Keratinocyte (primary cell): Measurements from ENCODE around the gene CMYA5. TPM values are rescaled to one million over a fixed set of nuclear protein-coding genes. Genes with fewer than 3 reads are reported as not detected.

Experiments used
- DNase-seq: peaks from one replicate; pipeline ENCODE4 v3.0.0-alpha.2; 2011; ENCODE audit warnings: low read depth, missing footprints, low spot score
- FAIRE-seq: peaks from 2 replicates; lab custom pipeline; 2011; peaks lifted over from hg19 to GRCh38; lab: Jason Lieb, UNC
- H2AFZ ChIP-seq: 2 replicates; pipeline ENCODE4 v1.6.0; 2012; ENCODE audit warnings: low read length, control low read depth, inconsistent platforms; ENCODE audit not compliant: control insufficient read depth
- H3K27ac ChIP-seq: 2 replicates; pipeline ENCODE4 v1.5.1; 2011; ENCODE audit warnings: low read length; ENCODE audit not compliant: control insufficient read depth, insufficient read depth
- H3K27me3 ChIP-seq: 3 replicates; pipeline ENCODE4 v1.6.0; 2011; ENCODE audit warnings: low read length; ENCODE audit not compliant: control insufficient read depth, insufficient read depth; ENCODE audit errors: extremely low read depth
- H3K36me3 ChIP-seq, 2 experiments: 2 replicates in 1 of 2; 3 replicates in 1 of 2; pipeline ENCODE4 v1.5.1; 2011; ENCODE audit warnings: low read length in 2 of 2, mild to moderate bottlenecking in 1 of 2; ENCODE audit not compliant: control insufficient read depth in 2 of 2, insufficient read depth in 2 of 2; ENCODE audit errors: extremely low read depth in 1 of 2
- H3K4me1 ChIP-seq: 3 replicates; pipeline ENCODE4 v1.5.1; 2011; ENCODE audit warnings: low read length; ENCODE audit not compliant: control insufficient read depth, insufficient read depth; ENCODE audit errors: extremely low read depth
- H3K4me2 ChIP-seq: 3 replicates; pipeline ENCODE4 v1.6.0; 2011; ENCODE audit warnings: low read depth, low read length; ENCODE audit not compliant: control insufficient read depth, insufficient read depth; ENCODE audit errors: extremely low read depth
- H3K4me3 ChIP-seq, 3 experiments: fragments of 200-600 bp in 1 of 3; sonication (generic) in 1 of 3; 2 replicates in 2 of 3; 3 replicates in 1 of 3; pipeline ENCODE4 v1.5.1; 2011 to 2016; ENCODE audit warnings: low read length in 3 of 3, mild to moderate bottlenecking in 3 of 3, control low read depth in 2 of 3, inconsistent platforms in 1 of 3, low read depth in 1 of 3, mixed read lengths in 1 of 3, mixed run types in 1 of 3, moderate library complexity in 1 of 3; ENCODE audit not compliant: control insufficient read depth in 2 of 3, insufficient read depth in 2 of 3; ENCODE audit errors: extremely low read depth in 1 of 3
- H3K79me2 ChIP-seq: 2 replicates; pipeline ENCODE4 v1.6.0; 2012; ENCODE audit warnings: low read length; ENCODE audit not compliant: control insufficient read depth, insufficient read depth
- H3K9ac ChIP-seq: 3 replicates; pipeline ENCODE4 v1.6.0; 2011; ENCODE audit warnings: low read length; ENCODE audit not compliant: control insufficient read depth, insufficient read depth; ENCODE audit errors: extremely low read depth
- H3K9me1 ChIP-seq: 3 replicates; pipeline ENCODE4 v1.6.0; 2011; ENCODE audit warnings: low read length; ENCODE audit not compliant: control insufficient read depth, insufficient read depth; ENCODE audit errors: extremely low read depth
- H3K9me3 ChIP-seq: 2 replicates; pipeline ENCODE4 v1.5.1; 2012; ENCODE audit warnings: low read depth, low read length; ENCODE audit not compliant: control insufficient read depth
- H4K20me1 ChIP-seq: 3 replicates; pipeline ENCODE4 v1.6.0; 2011; ENCODE audit warnings: low read length; ENCODE audit not compliant: control insufficient read depth, insufficient read depth; ENCODE audit errors: extremely low read depth
- CTCF ChIP-seq, 3 experiments: IDR thresholded peaks in 1 of 3; conservative IDR thresholded peaks in 1 of 3; optimal IDR thresholded peaks in 1 of 3; 2 replicates in 2 of 3; 3 replicates in 1 of 3; pipeline versions ENCODE3 to v1.5.1; 2011; ENCODE audit warnings: low read length in 3 of 3, mild to moderate bottlenecking in 3 of 3, moderate library complexity in 2 of 3, control low read depth in 1 of 3, inconsistent platforms in 1 of 3; ENCODE audit not compliant: insufficient read depth in 2 of 3; ENCODE audit errors: extremely low read depth in 1 of 3
- EZH2 ChIP-seq: IDR thresholded peaks from one replicate; pipeline ENCODE4 v1.6.1; 2012; ENCODE audit warnings: inconsistent platforms, mild to moderate bottlenecking, low read length, moderate library complexity
- dilution Hi-C: fragments of 300-500 bp; cut with MboI; formaldehyde crosslinking; loops from one replicate; pipeline ENCODE4 v1.7.0; 2020; ENCODE audit warnings: low sequenced_read_pairs; ENCODE audit not compliant: extremely low pct_ligation_motif_present
- polyA plus RNA-seq, 5 experiments: library from polyadenylated mRNA; depleted of rRNA in 3 of 5; stranded (reverse) in 3 of 5; stranded (forward) in 1 of 5; unstranded in 1 of 5; fragments of >200 nt; gene quantifications; 1 replicate in 1 of 5; 2 replicates in 3 of 5; 3 replicates in 1 of 5; pipeline versions ENCODE4 v1.2.1 to v1.2.3, GENCODE V29; 2011 to 2012; ENCODE audit warnings: missing spikeins in 2 of 5, low read depth in 1 of 5, low replicate concordance in 1 of 5

CMYA5 gene
- polyA plus RNA-seq, 1 donor (not counting 4 experiments of a cell fraction or from before 2014, with no cell fraction given): 0.25 TPM

GRCh38 chr5:79844571-79844970 is 154.9 kb downstream of the CMYA5 start:
- peaks cover 10% of the 10 kb centered on the region for H3K4me1 ChIP-seq
- no peak overlapping the region for H3K4me3 ChIP-seq
- H3K9ac ChIP-seq: no peak overlapping the region
- FAIRE-seq (no peak), DNase-seq (no peak)
- no peaks in the 10 kb centered on the region for H3K79me2 ChIP-seq
- H3K36me3 ChIP-seq: no peaks in the 10 kb centered on the region
- no peak for TF ChIP-seq EZH2
- no peak for TF ChIP-seq CTCF (optimal IDR thresholded peaks at IDR 0.05 in 1 of 3, IDR thresholded peaks at IDR 0.05 in 1 of 3, conservative IDR thresholded peaks at IDR 0.05 in 1 of 3; ENCODE audit: extremely low read depth in 1 of 3, insufficient read depth in 2 of 3, low read length in 3 of 3)
- H3K9me3 ChIP-seq: no peaks in the 10 kb centered on the region
- no peak overlapping the region for H3K4me2 ChIP-seq
- dilution Hi-C loops: no loop called here
- no peak overlapping the region for H2AFZ ChIP-seq
- no peaks in the 10 kb centered on the region for H3K9me1 ChIP-seq
- H4K20me1 ChIP-seq: no peaks in the 10 kb centered on the region
- H3K27me3 ChIP-seq: peaks cover 16% of the 10 kb centered on the region
- no peak overlapping the region for H3K27ac ChIP-seq

DNA sequence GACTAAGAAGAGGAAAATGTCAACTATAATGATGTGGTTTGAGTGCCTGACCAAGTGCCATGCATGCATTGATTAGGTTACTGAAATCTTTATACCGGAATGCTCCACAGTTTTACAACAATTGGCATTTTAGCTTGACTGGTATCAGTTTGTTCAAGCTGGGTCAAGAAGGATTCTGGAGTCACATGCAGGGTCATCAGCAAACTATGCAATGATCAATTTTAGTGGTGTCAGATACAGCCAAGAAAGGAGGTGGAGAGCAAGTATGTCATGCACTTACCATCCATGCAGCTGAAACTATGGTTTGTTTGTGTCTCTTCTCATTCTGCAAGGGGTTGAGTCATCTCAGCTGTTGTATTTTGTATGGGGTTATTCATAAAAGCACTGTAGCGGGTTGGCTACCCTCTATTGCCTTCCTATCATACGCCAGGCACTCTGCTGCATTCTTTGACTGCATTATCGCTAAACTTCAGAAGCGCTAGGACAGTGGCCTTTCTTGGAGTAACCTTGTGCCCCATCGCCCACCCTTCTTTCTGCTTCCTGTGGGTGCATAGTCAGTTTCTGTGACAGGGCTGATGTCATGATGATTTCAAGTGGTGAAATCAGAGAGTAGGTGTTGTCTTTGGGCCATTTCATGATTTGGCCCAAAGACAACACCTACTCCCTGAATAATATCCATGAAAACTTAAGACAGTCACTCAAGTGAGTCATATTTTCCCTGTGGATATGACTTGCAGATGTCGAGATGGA is 156.0 kb downstream of the CMYA5 start:
- DNase-seq (peak; percentile 23), FAIRE-seq (peak; percentile 61)
- no peak overlapping the region for H2AFZ ChIP-seq
- H3K9me1 ChIP-seq: no peaks in the 10 kb centered on the region
- H3K4me2 ChIP-seq: peak overlapping the region; percentile 0
- no peak overlapping the region for H3K9ac ChIP-seq
- H3K4me1 ChIP-seq: peaks cover 10% of the 10 kb centered on the region
- peaks cover 6% of the 10 kb centered on the region for H3K27me3 ChIP-seq
- no peaks in the 10 kb centered on the region for H3K79me2 ChIP-seq
- H4K20me1 ChIP-seq: no peaks in the 10 kb centered on the region
- no peaks in the 10 kb centered on the region for H3K36me3 ChIP-seq
- no peak overlapping the region for H3K27ac ChIP-seq
- no peak overlapping the region for H3K4me3 ChIP-seq
- dilution Hi-C loops: no loop called here
- H3K9me3 ChIP-seq: no peaks in the 10 kb centered on the region
- TF ChIP-seq EZH2 (no peak), CTCF (optimal IDR thresholded peaks at IDR 0.05 in 1 of 3, IDR thresholded peaks at IDR 0.05 in 1 of 3, conservative IDR thresholded peaks at IDR 0.05 in 1 of 3; ENCODE audit: extremely low read depth in 1 of 3, insufficient read depth in 2 of 3, low read length in 3 of 3) (no peak)
